IPS-11a (cell line): ENCODE measurements around the gene NDUFB8.
A peak's percentile ranks its signal among the peaks of the same experiment; 100 is the strongest.

Source experiments
- H3K4me3 ChIP-seq: one replicate; pipeline ENCODE4 v1.5.1; 2013; ENCODE audit warnings: low read depth, low read length, control low read depth

NDUFB8 gene

GRCh38 chr10:100537475-100537874 lies 7.8 kb upstream of the NDUFB8 start:
- no peak overlapping the region for H3K4me3 ChIP-seq

- H3K4me3 ChIP-seq: peak within 1 kb of the TSS; percentile 81
Measured at GRCh38 chr10:100535715-100536353, 6.2 kb upstream of the NDUFB8 start, which contains the start of gene HIF1AN. TSS of gene HIF1AN (plus strand) at chr10:100535943. CDS start at chr10:100535959, 16 bp downstream.

GRCh38 chr10:100535338-100535714 lies 5.7 kb upstream of the NDUFB8 start:
- H3K4me3 ChIP-seq: peak overlapping the region; percentile 24

- H3K4me3 ChIP-seq: no peak overlapping the region
Measured at GRCh38 chr10:100534726-100535125, 5.1 kb upstream of the NDUFB8 start.

- no peak overlapping the region for H3K4me3 ChIP-seq
Measured at GRCh38 chr10:100531761-100532160, 2.1 kb upstream of the NDUFB8 start.

- peak overlapping the region; percentile 94 for H3K4me3 ChIP-seq
Measured at GRCh38 chr10:100528921-100529474, 673 bp downstream of the NDUFB8 start.

GRCh38 chr10:100528123-100528886 lies 1.4 kb downstream of the NDUFB8 start:
- peak overlapping the region; percentile 94 for H3K4me3 ChIP-seq

- no peak overlapping the region for H3K4me3 ChIP-seq
Measured at GRCh38 chr10:100524638-100525037, 5.0 kb downstream of the NDUFB8 start.

- H3K4me3 ChIP-seq: no peak overlapping the region
Measured at GRCh38 chr10:100524206-100524605, 5.5 kb downstream of the NDUFB8 start.

GRCh38 chr10:100522945-100523344 lies 6.7 kb downstream of the NDUFB8 start:
- no peak overlapping the region for H3K4me3 ChIP-seq

- no peak overlapping the region for H3K4me3 ChIP-seq
Measured at GRCh38 chr10:100522107-100522801, 7.4 kb downstream of the NDUFB8 start.

- H3K4me3 ChIP-seq: no peak overlapping the region
Measured at GRCh38 chr10:100520811-100521210, 8.9 kb downstream of the NDUFB8 start.

- H3K4me3 ChIP-seq: peak within 1 kb of the TSS; percentile 34
Measured at GRCh38 chr10:100519311-100520051, 10.2 kb downstream of the NDUFB8 start, which contains the start of gene SEC31B. TSS of gene SEC31B (minus strand) at chr10:100519861. CDS start at chr10:100516952, 2,909 bp downstream.

- H3K4me3 ChIP-seq: peak overlapping the region; percentile 34
Measured at GRCh38 chr10:100518761-100519241, 10.9 kb downstream of the NDUFB8 start.

GRCh38 chr10:100516847-100517246 lies 12.8 kb downstream of the NDUFB8 start:
- H3K4me3 ChIP-seq: no peak overlapping the region

GRCh38 chr10:100515612-100516011 lies 14.1 kb downstream of the NDUFB8 start:
- no peak overlapping the region for H3K4me3 ChIP-seq

GRCh38 chr10:100510533-100511308 lies 18.9 kb downstream of the NDUFB8 start:
- H3K4me3 ChIP-seq: no peak overlapping the region

- H3K4me3 ChIP-seq: no peak overlapping the region
Measured at GRCh38 chr10:100509241-100509840, 20.3 kb downstream of the NDUFB8 start.

- H3K4me3 ChIP-seq: no peak overlapping the region
Measured at GRCh38 chr10:100508691-100509150, 20.9 kb downstream of the NDUFB8 start.
